ENCODE measurements around the gene PAX7.
"Not testable (repeated sequence)": the region's sequence is repeated elsewhere in the genome, so short reads cannot be mapped to it uniquely, and the experiment has no call there.

PAX7 gene

DNA sequence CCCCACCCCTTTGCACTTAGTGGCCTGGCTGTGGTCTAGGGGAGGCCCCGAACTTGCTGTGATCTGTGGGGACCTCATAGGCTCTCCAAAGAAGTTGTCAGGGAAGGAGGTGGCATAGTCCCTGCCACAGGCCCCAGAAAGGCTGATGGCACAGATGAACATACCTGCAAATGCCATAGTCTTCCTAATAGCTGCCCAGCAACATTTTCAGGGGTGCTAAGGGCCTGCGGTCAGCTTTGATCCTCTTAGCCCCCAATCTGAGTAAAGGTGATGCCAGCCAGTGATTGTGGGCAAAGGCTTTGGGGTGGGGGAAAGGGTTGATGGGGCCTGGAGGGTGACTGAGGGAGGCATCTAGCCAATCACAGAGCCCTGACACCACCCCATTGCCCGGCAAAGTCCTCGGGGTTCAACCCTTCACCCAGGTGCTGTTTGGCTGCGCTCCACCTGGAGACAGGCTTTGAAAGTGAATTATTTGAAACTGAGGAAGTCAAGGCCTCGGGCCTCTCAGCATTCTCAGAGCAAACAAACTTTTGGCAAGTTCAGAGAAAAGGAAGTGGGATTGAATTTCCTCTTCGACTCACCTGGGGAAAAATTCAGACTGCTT lies 35.8 kb downstream of the PAX7 start:
- no peak for DNase-seq

DNA sequence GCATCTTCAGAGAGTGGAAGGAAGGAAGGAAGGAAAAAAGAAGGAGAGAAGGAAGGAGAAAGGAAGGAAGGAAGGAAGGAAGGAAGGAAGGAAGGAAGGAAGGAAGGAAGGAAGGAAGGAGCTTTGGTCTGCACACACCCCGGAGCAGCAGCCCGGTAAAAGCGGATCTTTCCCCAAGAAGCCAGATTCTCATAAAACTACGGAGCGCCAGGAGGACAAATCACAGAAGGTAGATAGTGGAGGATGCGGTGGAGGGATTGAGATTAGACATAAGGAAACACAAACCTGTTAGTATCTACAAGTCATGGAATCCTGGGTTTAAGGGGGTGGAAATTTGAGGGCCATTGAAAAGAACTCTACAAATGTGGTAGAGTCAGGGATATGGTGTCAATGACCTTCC lies 36.7 kb downstream of the PAX7 start:
- DNase-seq: no peak

DNA sequence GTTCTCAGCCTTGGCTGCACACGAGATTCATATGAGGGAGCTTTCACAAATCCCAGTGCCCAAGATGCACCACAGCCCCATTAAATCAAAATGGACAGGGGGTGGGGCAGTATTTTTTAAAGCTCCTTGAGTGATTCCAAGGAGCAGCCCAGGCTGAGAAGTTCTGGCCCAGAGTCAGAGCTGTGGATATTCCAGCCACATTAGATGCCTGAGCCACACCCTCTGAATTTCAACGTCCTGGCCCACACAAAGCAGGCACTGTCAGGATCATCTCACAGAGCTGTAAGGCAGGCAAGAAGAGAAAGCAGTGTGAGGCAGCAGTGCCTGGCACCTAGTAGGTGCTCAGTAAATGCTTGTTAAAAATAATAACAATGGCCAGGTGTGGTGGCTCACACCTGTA lies 37.4 kb downstream of the PAX7 start:
- DNase-seq: no peak

DNA sequence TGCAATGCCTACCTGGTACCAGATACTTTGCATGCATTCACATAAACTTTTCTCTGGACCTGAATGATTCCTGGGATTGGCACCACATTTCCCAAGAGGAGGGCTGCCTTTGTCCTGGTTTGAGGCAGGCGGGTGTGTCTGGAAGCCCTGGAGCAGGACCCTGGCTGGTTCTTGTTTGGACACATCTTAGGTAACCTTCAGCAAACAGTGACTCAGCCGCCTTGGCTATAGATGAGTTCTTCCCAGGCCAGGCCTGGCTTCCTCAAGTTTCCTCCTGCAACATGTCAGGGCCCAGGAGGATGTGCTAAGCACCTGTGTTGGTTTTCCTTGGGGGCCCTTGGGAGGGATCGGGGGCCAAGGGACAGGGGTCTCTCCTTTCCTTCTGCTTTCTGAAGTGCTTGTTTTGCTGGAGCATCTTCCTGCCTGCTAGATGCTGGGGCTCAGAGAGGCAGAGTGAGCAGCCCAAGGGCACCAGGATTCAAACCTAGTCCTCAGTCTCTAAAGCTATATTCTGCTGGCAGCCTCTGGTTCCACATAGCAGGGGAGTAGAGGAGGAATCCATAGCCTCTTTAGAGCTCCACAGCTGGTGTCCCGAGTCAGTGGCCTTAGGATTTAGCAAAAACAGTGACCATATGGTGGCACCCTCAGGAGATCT lies 38.2 kb downstream of the PAX7 start:
- DNase-seq: no peak

DNA sequence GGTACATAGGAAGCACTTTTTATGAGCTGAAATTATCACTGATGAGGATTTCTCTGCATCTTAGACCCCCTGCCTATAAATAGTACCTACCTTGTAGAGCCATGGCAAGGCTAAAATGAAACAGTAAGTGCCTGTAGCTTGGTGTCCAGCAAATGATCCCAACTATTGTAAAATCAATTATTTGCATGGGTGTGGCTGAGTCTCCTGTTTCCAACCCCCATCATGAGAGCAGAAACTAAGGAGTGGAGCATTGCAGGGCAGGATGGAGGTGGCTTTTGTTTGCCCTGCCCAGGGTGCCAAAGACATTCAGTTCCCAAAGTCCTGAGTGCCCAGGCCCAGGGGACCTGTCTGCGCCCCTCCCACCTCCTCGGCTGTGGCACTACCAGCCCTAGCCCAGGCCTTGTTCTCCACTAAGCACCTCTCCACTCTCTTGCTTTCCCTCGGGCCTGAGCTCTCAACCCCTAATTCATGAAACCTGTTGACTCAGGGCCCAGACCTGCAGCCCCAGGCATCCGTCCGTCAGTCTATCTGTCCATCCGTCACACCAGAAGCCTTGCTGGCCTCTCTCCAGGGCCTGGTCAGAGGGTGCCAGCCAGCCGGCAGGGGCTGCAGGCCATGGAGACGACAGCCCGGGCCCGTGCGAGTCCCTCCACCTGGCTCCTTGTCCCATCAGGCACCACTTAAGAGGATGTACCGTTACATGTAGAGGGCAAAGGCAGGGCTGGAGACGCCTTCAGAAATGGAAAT lies 39.6 kb downstream of the PAX7 start:
- no peak for DNase-seq

DNA sequence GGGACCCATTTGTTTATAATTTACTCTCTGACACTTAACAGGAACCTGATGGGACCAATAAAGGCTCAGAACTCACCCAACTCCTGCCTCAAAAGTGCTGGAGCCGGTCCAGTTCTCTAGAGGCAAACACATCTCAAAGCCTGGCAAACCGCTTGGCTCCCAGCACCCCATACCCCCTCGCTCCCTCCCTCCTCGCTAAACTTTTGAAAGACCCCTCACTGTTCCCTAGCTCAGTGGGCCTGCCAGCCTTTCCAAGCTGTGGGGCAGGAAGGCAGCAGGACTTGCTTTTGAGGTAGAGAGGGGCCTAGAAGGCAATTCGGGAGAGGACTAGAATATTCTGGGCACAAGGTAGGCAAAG lies 40.2 kb downstream of the PAX7 start:
- no peak for DNase-seq

DNA sequence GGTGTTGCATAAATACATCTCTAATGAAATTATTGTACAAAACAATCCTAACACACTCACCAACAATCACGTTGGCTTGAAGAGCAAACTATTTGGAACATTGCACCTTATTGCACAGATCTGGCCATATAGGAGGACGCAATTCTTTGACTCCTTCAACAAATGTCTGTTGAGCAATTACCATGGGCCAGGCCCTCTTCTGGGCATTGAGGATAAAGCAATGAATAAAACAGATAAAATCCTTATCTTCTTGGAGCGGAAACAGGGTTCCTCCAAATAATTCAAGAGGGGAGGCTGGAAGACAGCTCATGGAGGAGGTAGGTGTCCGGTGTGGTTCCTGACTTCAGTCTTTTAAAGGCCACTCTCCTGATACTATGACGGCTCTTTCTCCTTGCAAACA lies 43.3 kb downstream of the PAX7 start:
- no peak for DNase-seq

DNA sequence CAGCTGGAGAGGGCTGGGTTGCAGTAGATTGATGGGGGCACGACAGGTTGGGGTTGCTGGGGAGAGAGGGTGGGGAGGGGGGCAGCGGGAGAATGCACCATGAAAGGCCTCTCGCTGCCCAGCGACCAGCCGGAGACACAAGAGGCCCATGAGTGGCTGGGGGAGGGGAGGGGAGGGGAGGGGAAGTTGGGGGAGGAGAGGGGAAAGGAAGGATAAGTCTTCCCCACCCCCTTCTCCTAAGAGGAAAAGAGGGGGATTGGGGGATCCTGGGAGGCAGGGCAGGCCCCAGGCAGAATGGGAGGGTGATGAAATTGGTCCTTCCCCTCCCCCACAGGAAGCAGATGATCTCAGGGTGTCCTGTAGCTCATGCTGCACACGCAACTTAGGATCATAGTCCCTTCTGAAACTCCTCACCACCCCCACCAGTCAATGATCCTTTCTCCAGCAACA lies 45.7 kb downstream of the PAX7 start:
- no peak for DNase-seq

DNA sequence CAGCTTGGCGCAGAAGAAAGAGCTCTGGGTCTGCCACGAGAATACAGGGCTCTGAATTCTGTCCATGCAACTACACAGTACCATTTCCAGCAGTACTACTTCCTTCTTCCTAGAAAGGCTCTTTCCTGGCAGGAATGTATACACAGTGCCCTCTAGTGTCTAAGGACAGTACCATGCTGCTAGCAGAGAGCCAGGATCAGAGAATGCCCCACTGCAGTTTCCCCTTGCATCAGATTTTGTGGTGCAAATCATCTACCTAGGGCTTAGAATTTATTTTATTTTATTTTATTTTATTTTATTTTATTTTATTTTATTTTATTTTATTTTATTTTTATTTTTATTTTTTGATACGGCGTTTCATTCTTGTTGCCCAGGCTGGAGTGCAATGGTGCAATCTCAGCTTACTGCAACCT lies 50.8 kb downstream of the PAX7 start:
- DNase-seq: no peak

DNA sequence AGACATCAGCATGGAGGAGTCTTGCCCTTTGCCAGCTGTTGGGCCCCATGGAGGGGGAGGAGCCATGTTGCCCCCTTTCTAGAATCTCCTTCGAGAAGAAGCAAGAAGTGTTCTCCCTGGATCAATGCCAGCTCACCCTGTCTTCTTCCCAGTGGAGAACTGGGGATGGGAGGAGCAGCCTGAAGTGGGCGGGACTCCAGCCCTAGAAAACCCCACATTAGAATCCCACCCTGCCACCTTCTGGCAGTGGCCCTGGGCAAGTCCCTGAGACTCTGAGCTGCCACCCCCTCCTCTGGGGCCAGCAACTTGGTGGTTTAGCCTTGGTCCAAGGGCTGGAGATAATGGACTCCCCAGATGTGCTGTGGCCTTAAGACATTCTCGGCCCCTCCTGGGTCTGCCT lies 51.7 kb downstream of the PAX7 start:
- DNase-seq: no peak

DNA sequence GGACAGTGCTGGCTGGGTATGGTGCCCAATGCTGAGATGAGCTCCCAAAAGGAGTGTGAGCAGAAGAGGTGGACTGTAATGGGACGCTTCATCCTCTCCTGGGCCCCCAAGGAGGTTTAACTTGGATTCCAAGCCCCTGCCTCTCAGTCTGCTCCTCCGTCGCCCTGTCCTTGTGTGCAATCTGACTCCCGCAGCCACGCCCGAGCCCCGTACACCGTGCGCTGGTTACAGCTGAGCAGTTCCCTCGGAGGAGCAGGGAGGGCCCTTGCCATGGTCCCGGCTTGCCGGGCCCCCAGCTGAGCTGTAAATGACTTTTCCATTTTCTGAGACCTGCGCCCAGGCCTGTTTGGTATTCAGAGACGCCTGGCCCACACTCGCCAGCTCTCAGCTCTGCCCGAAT lies 53.7 kb downstream of the PAX7 start:
- no peak for DNase-seq

DNA sequence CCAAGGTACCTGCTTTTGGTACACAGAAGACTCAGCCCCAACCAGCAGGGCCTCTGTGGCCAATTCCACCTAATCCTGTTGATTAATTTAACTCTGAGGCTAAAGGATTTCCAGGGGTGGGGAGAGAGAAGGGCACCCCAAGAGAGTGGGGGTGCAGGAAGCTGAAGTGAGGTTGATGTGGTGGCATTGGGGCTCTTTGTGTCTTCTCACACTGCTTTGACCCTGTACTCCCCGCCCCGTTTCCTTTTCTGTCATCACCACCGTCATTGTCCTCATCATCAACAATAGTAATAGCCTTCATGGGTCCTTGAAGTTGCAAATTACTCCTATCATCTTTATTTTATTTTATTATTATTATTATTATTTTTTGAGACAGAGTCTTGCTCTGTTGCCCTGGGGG lies 55.9 kb downstream of the PAX7 start:
- no peak for DNase-seq

DNA sequence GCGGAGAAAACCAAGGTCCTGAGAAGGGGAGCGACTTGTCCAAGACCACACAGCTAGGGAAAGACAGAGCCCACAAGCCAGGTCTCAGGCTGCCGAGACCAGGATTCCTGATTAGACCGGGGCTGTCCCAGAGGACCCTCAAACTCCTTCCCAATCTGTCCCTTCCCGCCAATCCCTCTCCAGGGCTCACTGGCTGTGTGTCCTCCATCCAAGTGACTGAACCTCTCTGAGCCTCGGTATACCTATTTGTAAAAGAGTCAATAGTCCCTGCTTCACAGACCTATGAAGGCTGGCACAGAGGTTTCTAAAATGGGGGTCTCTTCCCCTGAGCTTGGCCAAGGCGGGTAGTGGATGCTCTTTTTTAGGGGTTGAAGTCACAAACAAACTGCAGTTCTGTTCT lies 56.6 kb downstream of the PAX7 start:
- DNase-seq: no peak

DNA sequence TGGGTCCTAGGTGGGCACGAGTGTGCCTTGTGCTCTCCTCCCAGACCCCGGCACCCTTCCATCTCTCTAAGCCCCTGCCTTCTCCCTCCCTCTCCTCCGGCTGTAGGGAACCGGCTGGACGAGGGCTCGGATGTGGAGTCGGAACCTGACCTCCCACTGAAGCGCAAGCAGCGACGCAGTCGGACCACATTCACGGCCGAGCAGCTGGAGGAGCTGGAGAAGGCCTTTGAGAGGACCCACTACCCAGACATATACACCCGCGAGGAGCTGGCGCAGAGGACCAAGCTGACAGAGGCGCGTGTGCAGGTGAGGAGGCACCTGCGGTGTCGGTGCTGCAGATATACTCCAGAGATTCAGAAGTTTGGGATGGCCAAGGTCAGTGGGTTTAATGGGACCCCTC lies 61.0 kb downstream of the PAX7 start:
- no peak for DNase-seq

DNA sequence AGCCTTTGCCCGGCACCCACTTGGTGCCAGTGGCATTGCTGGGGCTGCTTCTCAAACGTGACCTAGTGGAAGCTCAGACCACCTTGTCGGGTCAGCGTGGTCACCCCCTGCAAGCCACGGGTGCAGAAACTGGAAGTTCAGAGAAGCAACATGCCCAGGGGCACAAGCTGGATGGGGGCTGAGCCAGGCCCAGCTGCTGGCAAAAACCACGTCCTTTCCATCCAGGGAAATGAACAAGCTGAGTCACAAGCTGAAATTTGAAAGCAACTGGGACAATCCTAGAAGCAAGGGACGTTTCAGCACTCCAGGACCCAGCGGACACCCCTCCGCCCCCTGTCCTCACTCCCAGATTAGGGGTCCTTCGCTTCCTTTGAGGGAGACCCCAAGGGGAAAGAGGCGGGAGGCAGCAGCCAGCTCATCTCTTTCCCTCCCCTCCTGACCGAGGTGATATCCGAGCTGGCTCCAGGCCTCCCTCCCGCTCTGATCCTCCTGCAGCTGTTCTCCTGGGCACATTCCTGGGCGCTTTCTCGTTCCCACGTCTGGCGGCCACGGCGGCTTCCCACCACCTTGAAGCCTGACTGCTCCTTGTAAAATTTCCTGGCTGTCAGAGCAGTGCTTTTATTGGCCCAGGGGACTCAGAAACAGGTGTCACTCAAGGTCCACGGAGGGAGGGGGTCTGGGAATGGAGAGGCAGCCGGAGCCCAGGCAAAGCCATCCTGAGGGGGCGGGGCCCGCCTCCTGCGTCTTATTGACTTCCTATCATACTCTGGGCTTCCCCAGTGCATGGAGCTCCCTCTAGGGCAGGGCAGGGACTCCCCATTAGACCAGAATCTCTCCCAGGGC lies 62.8 kb downstream of the PAX7 start:
- no peak for DNase-seq

DNA sequence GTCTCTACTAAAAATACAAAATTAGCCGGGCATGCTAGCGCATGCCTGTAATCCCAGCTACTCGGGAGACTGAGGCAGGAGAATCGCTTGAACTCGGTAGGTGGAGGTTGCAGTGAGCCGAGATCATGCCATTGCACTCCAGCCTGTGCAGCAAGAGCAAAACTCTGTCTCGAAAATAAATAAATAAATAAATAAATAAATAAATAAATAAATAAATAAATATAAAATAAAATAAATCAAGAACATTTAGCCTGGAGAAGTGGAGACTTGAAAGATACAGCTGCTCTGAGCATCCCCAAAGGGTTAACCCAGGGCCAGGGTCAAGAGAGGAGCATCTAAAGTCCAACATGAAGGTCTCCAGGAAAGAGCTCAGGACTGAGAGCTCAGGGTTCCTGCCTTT lies 63.6 kb downstream of the PAX7 start:
- DNase-seq: not testable (repeated sequence)

DNA sequence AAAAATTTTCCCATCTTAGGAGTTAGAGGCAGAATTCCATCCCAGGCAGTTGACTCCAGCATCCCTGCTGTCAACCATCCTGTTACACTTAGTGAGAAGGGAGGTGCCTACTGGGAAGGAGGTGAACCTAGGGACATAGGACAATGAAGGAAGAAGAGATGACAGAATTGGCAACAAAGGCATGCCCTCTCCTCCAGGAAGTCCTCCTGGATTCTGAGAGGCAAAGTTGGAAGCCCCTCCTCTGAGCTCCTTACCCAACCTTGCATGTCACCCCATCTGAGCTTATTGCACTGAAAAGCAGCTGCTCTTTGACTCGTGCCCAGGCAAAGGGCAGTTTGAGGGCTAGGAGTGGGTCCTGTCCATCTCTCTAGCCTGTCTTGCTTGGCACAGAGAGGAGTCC lies 66.9 kb downstream of the PAX7 start:
- DNase-seq: no peak

DNA sequence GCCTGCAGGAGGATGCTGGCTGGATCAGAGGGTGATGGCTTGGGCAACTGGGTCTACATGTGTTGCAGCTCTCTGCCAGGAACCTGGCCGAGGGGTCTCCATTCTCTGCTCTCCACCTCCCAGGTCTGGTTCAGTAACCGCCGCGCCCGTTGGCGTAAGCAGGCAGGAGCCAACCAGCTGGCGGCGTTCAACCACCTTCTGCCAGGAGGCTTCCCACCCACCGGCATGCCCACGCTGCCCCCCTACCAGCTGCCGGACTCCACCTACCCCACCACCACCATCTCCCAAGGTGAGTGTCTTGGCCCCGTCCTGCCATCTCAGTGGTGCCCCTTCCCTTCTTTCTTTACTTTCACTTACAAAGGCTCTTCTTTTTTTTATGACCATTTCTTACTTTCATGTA lies 69.9 kb downstream of the PAX7 start:
- no peak for DNase-seq

DNA sequence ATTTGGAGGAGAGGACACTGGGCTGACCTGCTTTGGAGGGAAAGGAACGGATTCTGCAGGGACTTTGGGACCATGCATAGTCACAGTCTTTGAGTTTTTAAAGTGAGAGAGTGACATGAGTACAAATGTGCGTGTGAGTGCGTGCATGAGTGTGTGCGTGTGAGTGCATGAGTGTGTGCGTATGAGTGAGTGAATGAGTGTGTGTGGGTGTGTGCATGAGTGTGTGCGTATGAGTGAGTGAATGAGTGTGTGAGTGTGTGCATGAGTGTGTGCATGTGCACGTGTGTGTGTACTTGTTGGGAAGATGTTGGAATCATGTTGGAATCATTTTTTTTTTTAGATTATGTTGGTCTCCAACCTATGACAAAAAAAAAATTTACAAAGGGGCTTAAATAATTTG lies 70.5 kb downstream of the PAX7 start:
- DNase-seq: no peak

DNA sequence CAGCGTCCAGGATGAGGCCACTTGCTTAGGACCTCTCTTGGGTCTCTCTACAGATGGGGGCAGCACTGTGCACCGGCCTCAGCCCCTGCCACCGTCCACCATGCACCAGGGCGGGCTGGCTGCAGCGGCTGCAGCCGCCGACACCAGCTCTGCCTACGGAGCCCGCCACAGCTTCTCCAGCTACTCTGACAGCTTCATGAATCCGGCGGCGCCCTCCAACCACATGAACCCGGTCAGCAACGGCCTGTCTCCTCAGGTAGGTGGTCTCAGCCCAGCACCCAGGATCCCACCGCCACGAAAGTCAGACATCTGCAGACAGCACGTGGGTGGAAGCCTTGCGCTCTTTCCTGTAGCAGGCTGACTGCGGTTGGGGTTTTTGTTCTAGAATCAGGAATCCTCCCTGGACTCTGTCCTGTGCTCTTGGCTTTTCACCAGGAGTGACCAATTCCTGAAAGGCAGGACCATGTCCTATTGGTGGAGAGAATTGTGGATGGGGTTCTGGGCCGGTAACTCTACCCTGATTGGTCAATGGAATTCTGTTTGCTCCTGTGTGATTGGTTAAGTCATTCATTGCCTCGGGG lies 72.5 kb downstream of the PAX7 start:
- no peak for DNase-seq

DNA sequence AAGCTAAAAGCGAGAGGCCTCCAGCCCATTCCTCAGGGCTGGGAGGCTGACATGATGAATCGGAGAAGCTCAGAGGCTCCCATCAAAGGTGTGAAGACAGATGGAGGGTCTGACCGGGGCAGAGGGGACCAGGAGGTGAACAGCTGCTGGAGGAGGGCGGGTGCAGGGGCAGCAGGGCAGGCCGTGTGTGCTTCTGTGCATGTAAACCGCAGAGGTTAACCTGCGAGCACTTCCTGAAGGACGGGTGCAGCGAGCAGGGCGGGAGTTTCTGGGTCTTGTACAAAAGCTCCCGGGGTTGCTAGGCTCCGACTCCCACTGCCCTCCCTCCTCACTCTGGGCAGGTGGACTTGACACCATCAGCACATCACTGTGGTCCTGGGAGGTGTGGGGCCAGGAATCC lies 75.2 kb downstream of the PAX7 start:
- DNase-seq: no peak

DNA sequence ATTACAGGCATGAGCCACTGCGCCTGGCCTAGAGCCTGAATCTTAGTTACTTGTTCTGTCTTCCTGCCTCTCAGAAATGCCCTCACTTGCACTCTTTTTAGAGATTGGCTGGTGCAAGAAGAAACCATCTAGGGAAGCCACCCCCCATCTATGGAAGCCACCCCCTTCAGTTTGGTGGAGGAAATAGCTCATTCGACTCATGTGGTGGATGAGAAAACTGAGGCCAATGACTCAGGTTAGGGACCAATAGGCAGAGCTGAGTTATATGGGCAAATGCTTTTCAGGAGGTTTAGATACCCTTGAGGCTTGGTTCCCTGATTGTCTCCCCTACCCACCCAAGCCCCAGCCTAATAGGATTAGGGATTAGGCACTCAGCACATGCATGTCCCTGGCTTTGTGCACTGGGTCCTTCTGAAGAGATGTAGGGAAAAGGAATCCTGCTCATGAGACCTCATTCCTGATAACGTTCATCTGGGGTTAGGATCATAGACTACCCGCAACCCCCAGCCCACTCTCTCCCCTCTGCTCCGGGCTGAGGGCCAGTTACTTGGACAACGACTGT lies 77.1 kb downstream of the PAX7 start:
- no peak for DNase-seq

DNA sequence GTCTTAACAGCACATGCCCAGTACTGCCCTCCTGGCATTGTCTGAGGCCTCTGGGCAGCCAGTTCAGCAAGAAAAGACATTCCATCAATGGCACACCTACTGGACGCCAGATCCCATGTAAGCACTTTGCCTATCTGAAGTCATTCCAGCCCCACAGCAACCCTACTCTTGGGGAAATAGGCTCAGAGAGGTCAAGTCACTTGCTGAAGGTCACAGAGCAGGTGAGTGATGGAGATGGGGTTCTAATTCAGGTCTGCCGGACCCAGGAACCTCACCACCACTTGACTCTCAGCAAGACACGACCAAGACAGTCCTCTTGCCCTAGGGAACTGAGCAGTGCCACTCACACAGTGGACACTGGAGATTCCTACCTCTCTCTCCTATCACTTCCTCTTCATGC lies 79.4 kb downstream of the PAX7 start:
- DNase-seq: no peak
